ENCODE measurements around the gene EPB41L1. TPM values are rescaled to one million over a fixed set of nuclear protein-coding genes. Genes with fewer than 3 reads are reported as not detected.

Gene EPB41L1
- total and polyA plus RNA-seq, 2 donors: 32.1 to 37.0 TPM

DNA sequence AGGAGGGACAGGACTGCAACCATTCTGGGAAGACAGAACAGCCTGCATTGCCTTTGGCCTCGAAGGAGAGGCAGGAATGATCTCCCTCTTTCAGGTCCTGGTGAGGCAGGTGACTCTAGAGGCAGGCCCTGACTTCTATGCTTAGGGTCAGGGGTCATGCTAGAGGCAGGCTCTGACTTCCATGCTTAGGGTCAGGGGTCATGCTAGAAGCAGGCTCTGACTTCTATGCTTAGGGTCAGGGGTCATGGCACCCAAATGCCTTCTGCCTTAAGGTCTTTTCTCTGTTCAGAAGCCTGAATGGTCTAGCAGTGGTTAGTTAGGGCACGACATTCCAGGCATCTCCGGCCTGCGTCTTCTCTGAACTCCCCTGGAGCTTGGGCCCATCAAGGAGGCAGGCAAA, 46.7 kb downstream of the EPB41L1 start:
- 94% methylated on average over 4 of the region's 4 CpGs for WGBS
- Histone ChIP-seq H3K4me3 (ENCODE audit: low read depth, low read length) (no peak overlapping the region), H3K27ac (ENCODE audit: low read depth) (no peak overlapping the region), H3K36me3 (ENCODE audit: insufficient read depth) (no peaks in the 10 kb centered on the region), H3K4me1 (ENCODE audit: insufficient read depth) (no peaks in the 10 kb centered on the region)
- no peak for DNase-seq (ENCODE audit: extremely low spot score)

- no peak overlapping the region for H3K4me3 ChIP-seq (ENCODE audit: low read depth, low read length)
- WGBS: 41% methylated on average over 18 of the region's 18 CpGs
- no peaks in the 10 kb centered on the region for H3K4me1 ChIP-seq (ENCODE audit: insufficient read depth)
- peaks cover 2% of the 10 kb centered on the region for H3K36me3 ChIP-seq (ENCODE audit: insufficient read depth)
- H3K27ac ChIP-seq (ENCODE audit: low read depth): no peak overlapping the region
- no peak for DNase-seq (ENCODE audit: extremely low spot score)
These were observed 48.4 kb downstream of the EPB41L1 start for GRCh38 chr20:36202891-36203338.

DNA sequence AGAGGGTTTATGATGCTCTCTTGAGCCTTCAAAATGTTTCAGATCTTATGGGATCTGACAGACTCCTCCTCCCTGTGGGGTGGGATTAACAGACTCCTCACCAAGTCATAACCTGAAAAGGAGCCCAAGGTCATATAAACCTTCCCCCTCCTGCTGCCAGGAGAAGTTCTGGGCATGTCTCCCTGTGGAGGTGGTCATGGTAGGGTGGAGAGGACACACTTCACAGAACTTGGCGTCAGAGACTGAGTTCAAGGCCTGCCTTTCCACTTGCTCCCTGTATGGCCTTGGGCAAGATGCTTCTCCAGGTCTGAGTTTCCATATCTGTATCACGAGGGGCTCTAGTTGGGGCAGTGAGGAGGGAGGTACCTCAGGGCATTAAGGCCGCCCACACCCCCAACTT, 49.3 kb downstream of the EPB41L1 start:
- WGBS: 88% methylated on average over 3 of the region's 3 CpGs
- peaks cover 5% of the 10 kb centered on the region for H3K36me3 ChIP-seq (ENCODE audit: insufficient read depth)
- H3K27ac ChIP-seq (ENCODE audit: low read depth): no peak overlapping the region
- H3K4me3 ChIP-seq (ENCODE audit: low read depth, low read length): no peak overlapping the region
- no peak for DNase-seq (ENCODE audit: extremely low spot score)
- no peaks in the 10 kb centered on the region for H3K4me1 ChIP-seq (ENCODE audit: insufficient read depth)

GRCh38 chr20:36205026-36205425, 50.5 kb downstream of the EPB41L1 start:
- H3K27ac ChIP-seq (ENCODE audit: low read depth): no peak overlapping the region
- DNase-seq (ENCODE audit: extremely low spot score): no peak
- WGBS: 87% methylated on average over 3 of the region's 3 CpGs
- peaks cover 5% of the 10 kb centered on the region for H3K36me3 ChIP-seq (ENCODE audit: insufficient read depth)
- H3K4me3 ChIP-seq (ENCODE audit: low read depth, low read length): no peak overlapping the region
- no peaks in the 10 kb centered on the region for H3K4me1 ChIP-seq (ENCODE audit: insufficient read depth)

- no peak overlapping the region for H3K4me3 ChIP-seq (ENCODE audit: low read depth, low read length)
- H3K36me3 ChIP-seq (ENCODE audit: insufficient read depth): peaks cover 5% of the 10 kb centered on the region
These were observed 51.5 kb downstream of the EPB41L1 start for GRCh38 chr20:36206068-36206467.

DNA sequence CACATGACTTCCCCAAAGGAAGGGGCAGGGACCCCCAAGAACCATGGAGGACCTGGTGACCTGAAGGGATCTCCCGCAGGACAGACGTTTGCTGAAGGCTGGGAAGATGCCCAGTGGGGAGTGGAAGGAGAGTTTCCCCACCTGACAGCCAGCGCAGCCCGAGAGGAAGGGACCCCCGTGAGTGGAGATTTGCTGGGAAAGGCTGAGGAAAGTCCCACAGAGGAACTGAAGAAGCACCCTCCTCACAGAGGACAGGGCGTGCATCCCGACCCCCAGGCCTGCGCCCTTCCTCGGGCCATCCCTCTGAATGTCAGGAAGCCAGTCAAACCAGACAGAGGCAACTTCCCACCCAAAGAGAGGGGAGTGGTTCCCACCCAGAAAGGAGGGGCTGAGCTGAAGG, 52.1 kb downstream of the EPB41L1 start:
- H3K4me1 ChIP-seq (ENCODE audit: insufficient read depth): no peaks in the 10 kb centered on the region
- H3K36me3 ChIP-seq (ENCODE audit: insufficient read depth): peaks cover 5% of the 10 kb centered on the region
- H3K27ac ChIP-seq (ENCODE audit: low read depth): no peak overlapping the region
- H3K4me3 ChIP-seq (ENCODE audit: low read depth, low read length): no peak overlapping the region
- 89% methylated on average over 9 of the region's 9 CpGs for WGBS
- DNase-seq (ENCODE audit: extremely low spot score): no peak

More at GRCh38 chr20:36206068-36206467, 51.5 kb downstream of the EPB41L1 start:
- 89% methylated on average over 9 of the region's 9 CpGs for WGBS
- no peak for DNase-seq (ENCODE audit: extremely low spot score)
- no peaks in the 10 kb centered on the region for H3K4me1 ChIP-seq (ENCODE audit: insufficient read depth)
- H3K27ac ChIP-seq (ENCODE audit: low read depth): no peak overlapping the region

DNA sequence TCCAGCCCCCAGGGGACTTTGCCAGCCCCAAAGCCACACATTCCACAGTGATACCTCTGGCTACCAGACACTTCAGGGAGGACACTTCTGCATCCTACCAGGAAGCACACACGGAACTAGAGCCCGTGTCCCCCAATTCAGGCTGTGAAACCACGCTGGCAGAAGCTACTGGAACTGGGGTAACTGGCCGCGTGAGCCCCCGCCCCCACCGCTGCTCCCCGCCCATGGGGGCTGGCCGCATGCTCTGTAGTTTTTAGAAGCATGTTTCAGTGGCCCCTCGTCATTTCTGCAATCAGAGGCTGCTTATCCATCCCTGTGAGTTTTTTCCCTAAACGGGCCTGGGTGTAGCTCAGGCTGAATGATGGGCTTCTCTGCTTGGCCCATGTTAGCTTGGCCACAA, 53.1 kb downstream of the EPB41L1 start:
- Histone ChIP-seq H3K27ac (ENCODE audit: low read depth) (no peak overlapping the region), H3K4me3 (ENCODE audit: low read depth, low read length) (no peak overlapping the region), H3K4me1 (ENCODE audit: insufficient read depth) (no peaks in the 10 kb centered on the region), H3K36me3 (ENCODE audit: insufficient read depth) (peaks cover 5% of the 10 kb centered on the region)
- WGBS: 91% methylated on average over 11 of the region's 11 CpGs
- no peak for DNase-seq (ENCODE audit: extremely low spot score)

GRCh38 chr20:36208257-36208656, 53.7 kb downstream of the EPB41L1 start:
- WGBS: 84% methylated on average over 10 of the region's 10 CpGs
- no peak for DNase-seq (ENCODE audit: extremely low spot score)
- H3K36me3 ChIP-seq (ENCODE audit: insufficient read depth): peaks cover 5% of the 10 kb centered on the region

GRCh38 chr20:36210436-36211021, 56.0 kb downstream of the EPB41L1 start:
- Histone ChIP-seq H3K4me1 (ENCODE audit: insufficient read depth) (no peaks in the 10 kb centered on the region), H3K27ac (ENCODE audit: low read depth) (no peak overlapping the region), H3K36me3 (ENCODE audit: insufficient read depth) (peaks cover 5% of the 10 kb centered on the region), H3K4me3 (ENCODE audit: low read depth, low read length) (no peak overlapping the region)
- DNase-seq (ENCODE audit: extremely low spot score): no peak
- WGBS: 91% methylated on average over 5 of the region's 5 CpGs

More at GRCh38 chr20:36208257-36208656, 53.7 kb downstream of the EPB41L1 start:
- H3K4me1 ChIP-seq (ENCODE audit: insufficient read depth): no peaks in the 10 kb centered on the region
- no peak overlapping the region for H3K4me3 ChIP-seq (ENCODE audit: low read depth, low read length)
- no peak overlapping the region for H3K27ac ChIP-seq (ENCODE audit: low read depth)

GRCh38 chr20:36213362-36213761, 58.8 kb downstream of the EPB41L1 start:
- no peaks in the 10 kb centered on the region for H3K4me1 ChIP-seq (ENCODE audit: insufficient read depth)
- H3K4me3 ChIP-seq (ENCODE audit: low read depth, low read length): no peak overlapping the region
- H3K27ac ChIP-seq (ENCODE audit: low read depth): no peak overlapping the region
- DNase-seq (ENCODE audit: extremely low spot score): no peak
- H3K36me3 ChIP-seq (ENCODE audit: insufficient read depth): no peaks in the 10 kb centered on the region
- 65% methylated on average over 2 of the region's 2 CpGs for WGBS

DNA sequence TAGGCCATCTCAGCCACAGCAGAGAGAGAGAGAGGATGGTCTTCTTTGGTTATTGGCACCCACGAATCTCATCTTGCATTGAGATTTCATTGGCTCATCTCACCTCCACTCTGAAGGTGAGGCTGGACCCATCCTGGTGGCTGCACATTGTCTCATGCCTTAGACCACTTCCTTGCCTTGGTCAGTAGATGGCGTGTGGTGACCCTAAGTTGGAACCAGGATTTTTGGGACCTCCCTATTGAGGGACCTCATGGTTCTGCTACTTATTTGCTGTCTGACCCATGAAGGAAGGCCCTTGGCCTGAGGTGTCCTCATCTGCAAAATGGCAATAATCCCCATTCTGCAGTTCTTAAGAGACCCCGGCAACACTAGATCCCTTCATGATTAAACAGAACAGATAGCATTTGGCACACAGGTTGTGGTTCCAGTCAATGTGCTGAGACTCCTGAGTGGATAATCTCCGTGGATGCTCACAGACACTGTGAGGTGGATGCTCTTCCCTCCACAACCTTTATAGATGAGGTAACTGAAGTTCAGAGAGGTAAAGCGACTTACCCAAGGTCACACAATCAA, 60.2 kb downstream of the EPB41L1 start:
- no peak overlapping the region for H3K27ac ChIP-seq (ENCODE audit: low read depth)
- no peak overlapping the region for H3K4me3 ChIP-seq (ENCODE audit: low read depth, low read length)
- WGBS: 64% methylated on average over 5 of the region's 5 CpGs
- no peak for DNase-seq (ENCODE audit: extremely low spot score)
- no peaks in the 10 kb centered on the region for H3K4me1 ChIP-seq (ENCODE audit: insufficient read depth)
- H3K36me3 ChIP-seq (ENCODE audit: insufficient read depth): no peaks in the 10 kb centered on the region

GRCh38 chr20:36215778-36216177, 61.2 kb downstream of the EPB41L1 start:
- peaks cover 5% of the 10 kb centered on the region for H3K36me3 ChIP-seq (ENCODE audit: insufficient read depth)
- H3K4me3 ChIP-seq (ENCODE audit: low read depth, low read length): no peak overlapping the region
- WGBS: 93% methylated on average over 4 of the region's 4 CpGs
- no peaks in the 10 kb centered on the region for H3K4me1 ChIP-seq (ENCODE audit: insufficient read depth)
- DNase-seq (ENCODE audit: extremely low spot score): no peak
- H3K27ac ChIP-seq (ENCODE audit: low read depth): no peak overlapping the region

DNA sequence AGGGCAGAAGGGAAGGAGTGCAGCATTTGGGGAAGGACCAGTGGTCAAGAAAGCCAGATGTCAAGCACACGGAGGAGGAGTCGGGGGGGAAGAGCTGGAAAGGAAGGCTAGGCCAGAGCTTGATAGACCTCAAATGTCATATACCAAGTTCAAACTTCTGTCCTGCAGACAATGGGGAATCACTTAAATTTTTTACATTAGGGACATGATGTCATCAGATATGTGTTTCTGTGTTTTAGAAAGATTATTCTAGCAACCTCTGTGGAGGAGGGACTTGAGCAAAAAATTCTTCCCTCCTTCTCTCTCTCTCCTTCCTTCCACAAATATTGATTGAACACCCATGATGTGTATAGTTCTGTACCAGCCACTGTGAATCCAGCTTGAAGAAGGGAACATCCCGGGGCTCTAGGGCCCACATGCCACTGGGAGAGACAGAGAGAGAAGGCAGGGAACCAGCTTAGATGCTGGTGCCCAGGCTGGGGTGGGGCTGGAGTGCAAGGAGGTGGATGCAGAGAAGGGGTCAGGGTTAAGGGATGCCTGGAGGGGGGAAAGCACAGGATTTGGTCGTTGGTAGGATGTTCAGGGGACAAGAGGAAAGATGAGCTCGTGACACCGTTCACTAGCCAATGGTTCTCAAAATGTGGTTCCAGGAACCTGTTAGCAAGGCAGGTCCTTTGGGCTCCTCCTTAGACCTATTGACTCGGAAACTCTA, 61.9 kb downstream of the EPB41L1 start:
- H3K4me3 ChIP-seq (ENCODE audit: low read depth, low read length): no peak overlapping the region
- DNase-seq (ENCODE audit: extremely low spot score): no peak
- peaks cover 6% of the 10 kb centered on the region for H3K36me3 ChIP-seq (ENCODE audit: insufficient read depth)
- no peak overlapping the region for H3K27ac ChIP-seq (ENCODE audit: low read depth)
- 78% methylated on average over 7 of the region's 7 CpGs for WGBS
- H3K4me1 ChIP-seq (ENCODE audit: insufficient read depth): no peaks in the 10 kb centered on the region

DNA sequence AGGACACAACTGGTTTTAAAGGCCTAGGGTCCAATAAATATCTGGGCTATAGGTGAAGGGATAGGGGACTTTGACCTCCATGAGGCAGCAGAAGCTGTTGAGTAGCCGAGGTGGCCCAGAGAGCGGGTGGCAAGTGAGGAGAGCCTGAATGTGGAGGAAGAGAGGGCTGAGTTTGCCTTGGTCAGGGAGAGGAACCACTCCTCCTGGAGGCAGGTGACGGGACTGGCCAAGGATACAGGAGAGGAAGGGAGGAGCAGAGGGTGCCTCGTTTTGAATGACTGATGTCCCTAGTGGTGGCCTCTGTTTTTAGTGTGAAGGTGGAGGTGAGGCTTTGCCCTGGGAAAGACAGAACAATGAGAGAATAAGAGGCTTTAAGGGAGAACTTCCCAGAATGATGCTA, 62.7 kb downstream of the EPB41L1 start:
- Histone ChIP-seq H3K36me3 (ENCODE audit: insufficient read depth) (peaks cover 6% of the 10 kb centered on the region), H3K4me3 (ENCODE audit: low read depth, low read length) (no peak overlapping the region), H3K27ac (ENCODE audit: low read depth) (no peak overlapping the region), H3K4me1 (ENCODE audit: insufficient read depth) (no peaks in the 10 kb centered on the region)
- 61% methylated on average over 4 of the region's 4 CpGs for WGBS
- DNase-seq (ENCODE audit: extremely low spot score): no peak
